Aortic smooth muscle cell (primary cell): ENCODE measurements around the gene AGTR1. TPM values are rescaled to one million over a fixed set of nuclear protein-coding genes. Genes with fewer than 3 reads are reported as not detected.

ENCODE experiments used
- total RNA-seq: library from RNA; depleted of rRNA; stranded (reverse); fragments of >200 nt; gene quantifications from 2 replicates; pipeline ENCODE4 v1.2.3, GENCODE V29; 2014

AGTR1 gene
- total RNA-seq = 0.37 and 0.40 TPM in 2 replicates

GRCh38 chr3:148697306-148698189 lies at the start of gene AGTR1:
AGTR1 (plus strand) TSS chr3:148697903; CDS start chr3:148741036, 43,133 bp downstream.

Other genes with a start within 250 kb of the AGTR1 start
- not detected in 2 replicates for gene CPB1, start 129.9 kb downstream of the AGTR1 start, total RNA-seq
- 0.12 and 0.40 TPM in 2 replicates for gene CPA3, start 167.4 kb downstream of the AGTR1 start, total RNA-seq